NCI-H1417 (cell line): ENCODE measurements around the gene RUFY1.
"Not testable (repeated sequence)": the region's sequence is repeated elsewhere in the genome, so short reads cannot be mapped to it uniquely, and the experiment has no call there.

Source experiments
- DNase-seq, 3 experiments: peaks; one replicate each; lab custom pipeline; 2025; lab: John Stamatoyannopoulos, UW

RUFY1 gene

DNA sequence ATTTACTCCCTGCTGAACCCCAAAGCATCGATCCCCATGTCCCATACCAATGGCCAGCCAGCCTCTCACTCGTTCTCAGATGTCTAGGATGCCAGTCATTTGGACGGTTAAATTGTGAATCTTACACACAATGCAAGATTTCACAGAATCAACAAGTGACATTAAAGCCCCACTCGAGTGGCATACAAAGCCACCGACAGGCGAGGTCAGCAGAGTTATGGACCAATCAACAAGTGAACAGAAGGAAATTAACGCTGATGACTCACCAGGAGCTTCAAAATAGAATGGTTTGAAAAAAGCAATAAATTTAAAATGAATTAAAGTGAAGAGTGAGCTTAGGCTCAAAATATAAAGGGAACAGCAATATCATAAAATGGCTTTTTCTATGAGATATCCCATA, 8.2 kb upstream of the RUFY1 start:
- peak in 1 of 3 experiments; percentile 3 for DNase-seq

DNA sequence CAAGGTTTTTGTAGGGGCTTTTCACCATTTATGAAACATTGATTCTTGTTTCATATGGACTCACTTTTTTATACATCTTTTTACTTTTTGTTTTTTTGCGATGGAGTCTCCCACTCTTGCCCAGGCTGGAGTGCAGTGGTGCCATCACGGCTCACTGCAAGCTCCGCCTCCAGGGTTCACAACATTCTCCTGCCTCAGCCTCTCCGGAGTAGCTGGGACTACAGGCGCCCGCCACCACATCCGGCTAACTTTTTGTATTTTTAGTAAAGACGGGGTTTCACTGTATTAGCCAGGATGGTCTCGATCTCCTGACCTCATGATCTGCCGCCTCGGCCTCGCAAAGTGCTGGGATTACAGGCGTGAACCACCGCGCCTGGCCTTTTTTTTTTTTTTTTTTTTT, 7.1 kb upstream of the RUFY1 start:
- DNase-seq: not testable (repeated sequence)

DNA sequence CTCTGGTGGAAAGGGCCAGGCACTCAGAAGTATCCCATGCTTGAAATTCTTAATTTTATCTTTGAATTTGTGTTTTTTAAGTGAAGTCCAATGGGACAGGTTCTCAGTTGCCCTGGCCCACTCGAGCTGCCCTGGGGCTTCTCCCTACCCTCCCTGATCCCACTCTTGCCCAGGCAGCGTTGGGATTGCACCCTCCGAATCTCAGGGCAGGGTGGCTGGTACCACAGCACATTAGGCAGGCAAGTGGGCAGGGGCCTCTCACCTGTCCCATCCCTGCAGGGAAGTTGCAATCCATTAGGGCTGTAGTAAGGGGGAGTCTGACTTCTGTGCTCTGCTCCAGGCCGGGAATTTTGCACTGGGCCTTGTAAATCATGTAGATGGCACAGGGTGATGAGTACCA, 2.7 kb downstream of the RUFY1 start:
- DNase-seq: no peak

- DNase-seq: no peak
Measured at GRCh38 chr5:179553875-179554274, 3.5 kb downstream of the RUFY1 start.

DNA sequence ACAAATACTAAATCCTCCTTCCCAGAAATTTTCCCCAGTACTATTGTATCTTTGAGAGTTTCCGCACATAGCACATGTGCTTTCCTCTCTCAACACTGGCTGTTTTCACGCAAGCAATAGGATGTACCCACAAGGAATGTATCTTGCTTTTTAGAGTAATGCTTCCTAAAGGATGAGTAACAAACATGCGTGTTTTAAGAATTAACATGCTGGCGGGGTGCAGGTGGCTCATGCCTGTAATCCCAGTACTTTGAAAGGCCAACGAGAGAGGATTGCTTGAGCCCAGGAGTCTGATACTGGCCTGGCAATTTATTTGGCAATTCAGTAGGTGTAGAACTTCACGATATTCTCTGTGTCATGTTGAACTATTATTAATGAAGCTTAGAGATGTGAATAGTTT, 4.6 kb downstream of the RUFY1 start:
- no peak for DNase-seq

DNA sequence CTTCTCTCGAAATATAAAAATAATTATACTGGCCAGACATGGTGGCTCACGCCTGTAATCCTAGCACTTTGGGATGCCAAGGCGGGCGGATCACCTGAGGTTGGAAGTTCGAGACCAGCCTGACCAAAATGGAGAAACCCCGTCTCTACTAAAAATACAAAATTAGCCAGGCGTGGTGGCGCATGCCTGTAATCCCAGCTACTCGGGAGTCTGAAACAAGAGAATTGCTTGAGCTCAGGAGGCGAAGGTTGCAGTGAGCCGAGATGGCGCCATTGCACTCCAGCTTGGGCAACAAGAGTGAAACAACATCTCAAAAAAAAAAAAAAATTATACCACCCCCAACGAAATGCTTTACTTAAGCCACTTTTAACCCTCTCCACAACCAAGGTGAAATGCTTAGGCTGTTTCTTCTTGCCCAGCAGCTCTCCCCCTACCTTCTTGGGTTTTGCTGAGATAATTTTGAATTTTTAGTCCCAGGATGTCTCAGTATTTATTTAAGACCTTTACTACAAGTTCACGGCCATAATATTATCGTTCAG, 8.0 kb downstream of the RUFY1 start:
- DNase-seq: peak in 1 of 3 experiments; percentile 58

GRCh38 chr5:179558932-179559283, 8.6 kb downstream of the RUFY1 start:
- peak; percentile 50 to 85 (median 79) for DNase-seq

- DNase-seq: peak; percentile 91 to 98 (median 98)
Measured at GRCh38 chr5:179559284-179560252, 9.2 kb downstream of the RUFY1 start.

GRCh38 chr5:179564526-179564925, 14.2 kb downstream of the RUFY1 start:
- no peak for DNase-seq

GRCh38 chr5:179568721-179569120, 18.4 kb downstream of the RUFY1 start:
- no peak for DNase-seq

GRCh38 chr5:179572386-179572785, 22.0 kb downstream of the RUFY1 start:
- no peak for DNase-seq

GRCh38 chr5:179577286-179577960, 27.1 kb downstream of the RUFY1 start:
- no peak for DNase-seq

- no peak for DNase-seq
Measured at GRCh38 chr5:179585941-179586401, 35.6 kb downstream of the RUFY1 start.

GRCh38 chr5:179588166-179588565, 37.8 kb downstream of the RUFY1 start:
- no peak for DNase-seq

- DNase-seq: no peak
Measured at GRCh38 chr5:179595916-179596315, 45.6 kb downstream of the RUFY1 start.

- DNase-seq: peak in 2 of 3 experiments; percentile 32 to 75
Measured at GRCh38 chr5:179596421-179596820, 46.1 kb downstream of the RUFY1 start.

GRCh38 chr5:179599100-179599499, 48.7 kb downstream of the RUFY1 start:
- no peak for DNase-seq

GRCh38 chr5:179599566-179599965, 49.2 kb downstream of the RUFY1 start:
- no peak for DNase-seq

DNA sequence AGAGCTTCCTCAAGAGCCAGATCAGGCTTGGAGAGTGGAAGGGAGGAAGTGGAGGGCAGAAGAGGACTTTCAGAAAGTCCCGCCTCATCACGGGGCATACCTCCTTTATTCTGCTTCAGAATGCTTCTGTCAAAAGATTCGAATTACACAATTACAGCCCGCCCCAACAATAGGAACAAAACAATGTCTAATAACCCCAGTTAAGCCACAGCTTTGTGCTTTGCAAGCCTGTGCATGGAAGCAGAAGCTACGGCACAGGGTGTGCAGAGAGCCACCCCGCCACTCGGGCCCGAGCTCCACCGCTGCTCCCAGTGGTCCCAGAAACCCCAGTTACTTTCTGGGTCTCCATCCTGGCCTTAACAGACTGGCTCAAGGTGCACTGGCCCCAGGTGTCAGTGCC, 49.6 kb downstream of the RUFY1 start:
- no peak for DNase-seq

- DNase-seq: no peak
Measured at GRCh38 chr5:179601871-179602625, 51.7 kb downstream of the RUFY1 start.

DNA sequence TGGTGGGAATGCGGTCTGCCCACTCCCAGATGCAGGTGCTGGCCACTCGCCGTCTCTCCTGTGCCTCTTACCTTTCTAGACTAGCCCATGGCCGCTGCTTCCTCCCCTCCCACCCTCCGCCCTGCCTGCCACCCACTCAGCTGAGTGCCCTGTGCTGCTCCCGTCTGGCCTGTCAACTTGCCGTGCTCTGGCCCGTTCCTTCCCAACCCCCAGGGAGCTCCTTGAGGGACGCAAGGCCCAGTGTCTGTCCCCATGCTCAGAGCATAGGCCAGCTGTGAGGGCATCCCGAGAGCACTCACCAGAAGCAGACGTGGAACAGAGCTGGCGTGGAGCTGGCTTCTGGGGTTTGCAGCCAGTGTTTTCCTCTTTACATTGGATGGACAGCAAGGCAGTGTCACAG, 53.0 kb downstream of the RUFY1 start:
- DNase-seq: no peak
